Measurements from ENCODE around the gene CORO6.

- TF ChIP-seq CTCF (conservative IDR thresholded peaks at IDR 0.05) (peak; percentile 95), ZFX (IDR thresholded peaks at IDR 0.05) (peak; percentile 26; the same call in 1 of the 2 replicates)
Observed at GRCh38 chr17:29579866-29580771, 42.6 kb downstream of the CORO6 start.
